HCEC 1CT (cell line): ENCODE data around the gene ZNF343.
"Not testable (repeated sequence)": the region's sequence is repeated elsewhere in the genome, so short reads cannot be mapped to it uniquely, and the experiment has no call there.

Experiments
- DNase-seq: peaks from one replicate; pipeline ENCODE4 v3.0.0-alpha.2; 2017

The ZNF343 gene

DNA sequence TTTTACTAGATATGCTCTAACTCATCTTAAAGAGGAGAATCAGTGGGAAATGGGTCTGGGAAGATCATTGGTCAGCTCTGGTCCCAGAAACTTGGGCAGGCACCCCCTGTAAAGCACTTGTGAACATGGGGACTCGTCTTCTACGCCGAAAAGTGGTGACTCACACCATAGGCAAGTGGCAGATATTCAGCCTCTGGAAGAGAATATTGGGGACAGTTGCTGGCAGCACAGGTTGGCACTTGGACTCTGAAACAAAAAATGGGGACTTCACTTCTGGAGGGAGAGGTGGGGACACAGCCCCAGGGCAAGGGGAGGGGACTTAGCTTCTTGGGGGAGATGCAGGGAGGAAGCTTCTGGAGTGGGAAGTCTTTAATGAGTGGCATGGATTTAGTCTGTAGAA, 11.9 kb upstream of the ZNF343 start:
- DNase-seq = no peak

- DNase-seq = peak; percentile 74
These were observed 10.5 kb upstream of the ZNF343 start for GRCh38 chr20:2519115-2519809.

DNA sequence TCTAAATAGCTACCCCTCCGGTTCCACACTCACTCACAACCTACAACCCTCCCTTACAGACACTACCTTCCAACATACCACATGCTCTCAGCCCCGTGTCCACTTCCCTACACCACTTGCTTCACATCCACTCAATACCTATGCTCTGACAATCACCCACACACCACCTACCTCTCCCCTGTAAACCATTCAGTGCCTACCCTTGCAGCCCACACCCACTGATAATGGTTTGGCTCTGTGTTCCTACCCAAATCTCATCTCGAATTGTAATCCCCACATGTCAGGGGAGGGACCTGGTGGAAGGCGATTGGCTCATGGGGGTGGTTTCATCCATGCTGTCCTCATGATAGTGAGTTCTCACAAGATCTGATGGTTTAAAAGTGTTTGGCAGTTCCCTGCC, 9.8 kb upstream of the ZNF343 start:
- no peak for DNase-seq

GRCh38 chr20:2518096-2518495, 9.4 kb upstream of the ZNF343 start:
- DNase-seq = no peak

GRCh38 chr20:2516399-2516798, 7.7 kb upstream of the ZNF343 start:
- DNase-seq = no peak

GRCh38 chr20:2515203-2515602, 6.5 kb upstream of the ZNF343 start:
- DNase-seq = no peak

GRCh38 chr20:2509794-2510193, 1.1 kb upstream of the ZNF343 start:
- no peak for DNase-seq

GRCh38 chr20:2509468-2509781, 710 bp upstream of the ZNF343 start:
- no peak for DNase-seq

DNA sequence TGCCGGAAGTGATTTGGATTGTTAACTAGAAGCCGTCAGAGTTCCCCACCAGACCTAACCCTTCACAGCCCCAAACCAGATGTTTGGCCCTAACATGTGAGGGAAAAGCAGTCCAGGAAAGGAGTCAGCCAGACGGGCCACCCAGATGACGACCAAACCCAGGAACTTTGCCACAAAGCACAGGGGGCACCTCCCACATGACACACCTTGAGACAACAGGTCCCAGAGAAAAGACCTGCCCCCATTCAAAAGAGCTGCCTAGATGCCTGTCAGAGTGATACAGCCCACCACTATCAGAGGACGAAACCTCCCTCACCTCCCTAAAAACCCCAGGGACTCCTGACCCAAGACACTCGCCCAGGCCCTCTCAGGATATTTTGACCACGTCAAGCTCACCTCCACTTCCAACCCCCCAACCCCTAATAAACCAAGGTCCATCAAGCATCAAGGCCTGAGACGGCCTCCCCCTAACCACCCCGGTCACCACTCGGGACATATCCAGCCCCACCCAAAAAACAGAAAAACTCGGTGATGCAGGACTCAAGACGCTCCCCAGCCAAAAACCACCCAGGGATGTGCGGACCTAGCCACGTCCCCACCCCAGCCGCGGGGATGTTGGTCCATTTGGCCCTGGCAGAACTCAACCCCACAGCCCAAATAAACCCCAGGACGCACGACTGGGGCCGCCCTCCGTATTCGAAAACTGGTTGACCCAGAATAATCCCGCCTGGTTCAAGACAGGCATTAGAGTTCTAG, 662 bp downstream of the ZNF343 start:
- peak; percentile 21 for DNase-seq

DNA sequence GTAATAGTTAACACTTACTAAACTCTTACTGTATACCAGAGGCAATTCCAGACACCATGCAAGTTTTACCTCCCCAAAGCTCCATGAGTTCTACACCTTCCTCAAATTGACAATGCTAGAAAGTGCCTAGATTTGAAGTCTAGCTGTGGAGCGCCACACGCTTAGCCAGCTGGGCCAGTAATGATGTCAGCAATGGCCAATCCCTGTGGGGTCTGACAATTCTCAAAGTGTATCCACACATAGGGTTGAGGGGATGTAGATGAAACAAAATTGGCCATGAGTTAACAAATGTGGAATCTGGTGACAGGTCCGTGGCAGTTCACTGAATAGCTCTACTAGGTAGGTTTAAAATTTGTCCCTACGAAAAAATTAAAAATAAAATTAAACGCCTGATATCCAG, 1.3 kb downstream of the ZNF343 start:
- no peak for DNase-seq

DNA sequence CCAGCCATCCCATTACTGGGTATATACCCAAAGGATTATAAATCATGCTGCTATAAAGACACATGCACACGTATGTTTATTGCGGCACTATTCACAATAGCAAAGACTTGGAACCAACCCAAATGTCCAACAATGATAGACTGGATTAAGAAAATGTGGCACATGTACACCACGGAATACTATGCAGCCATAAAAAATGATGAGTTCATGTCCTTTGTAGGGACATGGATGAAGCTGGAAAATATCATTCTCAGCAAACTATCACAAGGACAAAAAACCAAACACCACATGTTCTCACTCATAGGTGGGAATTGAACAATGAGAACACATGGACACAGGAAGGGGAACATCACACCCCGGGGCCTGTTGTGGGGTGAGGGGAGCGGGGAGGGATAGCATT, 2.3 kb downstream of the ZNF343 start:
- not testable (repeated sequence) for DNase-seq

GRCh38 chr20:2504803-2505202, 3.9 kb downstream of the ZNF343 start:
- not testable (repeated sequence) for DNase-seq

GRCh38 chr20:2502808-2503384, 5.8 kb downstream of the ZNF343 start:
- DNase-seq = not testable (repeated sequence)

- no peak for DNase-seq
These were observed 23.1 kb downstream of the ZNF343 start for GRCh38 chr20:2485661-2486060.

GRCh38 chr20:2485080-2485479, 23.6 kb downstream of the ZNF343 start:
- no peak for DNase-seq

GRCh38 chr20:2483504-2483903, 25.2 kb downstream of the ZNF343 start:
- no peak for DNase-seq

DNA sequence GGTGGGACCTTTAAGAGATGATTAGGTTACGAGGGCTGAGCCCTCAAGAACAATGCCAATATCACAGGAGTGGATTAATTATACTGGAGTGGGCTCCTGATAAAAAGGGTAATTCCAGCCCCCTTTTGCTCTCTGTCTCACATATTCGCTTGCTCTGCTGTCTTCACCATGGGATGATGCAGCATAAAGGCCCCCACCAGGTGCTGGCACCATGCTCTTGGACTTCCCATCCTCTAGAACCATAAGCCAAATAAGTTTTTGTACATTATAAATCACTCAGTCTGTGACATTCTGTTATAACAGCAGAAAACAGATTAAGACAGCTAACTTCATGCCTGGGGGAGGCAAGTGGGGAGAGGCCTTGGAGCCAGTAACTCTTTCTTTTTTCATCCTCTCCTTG, 28.3 kb downstream of the ZNF343 start:
- DNase-seq = no peak

- no peak for DNase-seq
These were observed 31.7 kb downstream of the ZNF343 start for GRCh38 chr20:2476742-2477615.

DNA sequence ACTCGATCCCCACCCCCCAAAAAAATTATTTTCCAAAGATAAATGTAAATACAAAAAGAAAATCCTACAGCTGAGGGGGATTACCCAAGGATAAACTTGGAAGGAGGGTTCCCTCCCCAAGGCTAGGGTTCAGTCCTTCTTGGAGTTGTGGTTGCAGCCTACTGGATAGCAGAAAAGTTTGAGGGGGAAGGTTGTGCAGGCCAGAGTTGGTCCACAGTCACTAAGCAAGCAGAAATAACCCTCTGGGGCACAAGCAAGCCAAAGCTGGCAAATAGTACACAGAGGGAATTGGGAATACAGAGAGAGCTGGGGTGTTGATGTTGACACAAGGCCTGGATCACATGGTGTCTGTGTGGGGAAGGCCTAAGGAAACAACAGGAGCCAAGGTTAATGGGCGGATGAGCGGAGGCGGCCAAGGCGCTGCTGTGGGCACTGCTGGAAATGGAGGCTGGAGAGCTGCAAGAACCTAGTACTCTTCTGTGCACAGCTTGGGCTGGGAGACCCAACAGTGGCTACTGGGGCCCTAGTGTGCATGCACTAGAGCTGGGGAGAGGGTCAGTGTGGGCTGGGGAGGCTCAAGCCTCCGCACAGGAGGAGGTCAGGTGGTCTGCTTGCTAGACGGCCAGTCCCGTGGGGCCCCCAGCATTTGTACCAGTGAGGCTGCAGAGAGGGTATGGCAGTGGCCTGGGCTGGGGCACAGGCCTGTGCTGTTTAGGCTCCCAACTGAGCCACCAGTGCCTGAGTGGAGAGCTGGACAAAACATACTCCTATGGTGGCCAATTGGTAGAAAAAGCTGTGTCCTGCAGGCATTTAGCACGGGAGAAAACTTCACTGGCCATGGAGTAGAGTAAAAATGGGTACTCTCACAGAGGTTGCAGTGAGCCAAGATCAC, 32.6 kb downstream of the ZNF343 start:
- DNase-seq = no peak

DNA sequence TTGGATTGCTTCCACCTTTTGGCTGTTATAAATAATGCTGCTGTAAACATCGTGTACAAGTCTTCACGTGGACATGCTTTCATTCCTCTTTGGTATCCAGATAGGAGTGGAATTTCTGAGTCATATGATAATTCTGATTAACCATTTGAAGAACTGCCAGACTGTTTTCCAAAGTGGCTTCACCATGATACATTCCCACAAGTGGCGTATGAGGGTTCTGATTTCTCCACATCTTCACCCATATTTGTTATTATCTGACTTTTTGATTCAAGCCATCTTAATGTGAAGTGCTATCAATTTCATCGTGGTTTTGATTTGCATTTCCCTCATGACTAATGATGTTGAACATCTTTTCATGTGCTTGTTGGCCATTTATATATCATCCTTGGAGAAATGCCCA, 35.2 kb downstream of the ZNF343 start:
- DNase-seq = peak; percentile 91

DNA sequence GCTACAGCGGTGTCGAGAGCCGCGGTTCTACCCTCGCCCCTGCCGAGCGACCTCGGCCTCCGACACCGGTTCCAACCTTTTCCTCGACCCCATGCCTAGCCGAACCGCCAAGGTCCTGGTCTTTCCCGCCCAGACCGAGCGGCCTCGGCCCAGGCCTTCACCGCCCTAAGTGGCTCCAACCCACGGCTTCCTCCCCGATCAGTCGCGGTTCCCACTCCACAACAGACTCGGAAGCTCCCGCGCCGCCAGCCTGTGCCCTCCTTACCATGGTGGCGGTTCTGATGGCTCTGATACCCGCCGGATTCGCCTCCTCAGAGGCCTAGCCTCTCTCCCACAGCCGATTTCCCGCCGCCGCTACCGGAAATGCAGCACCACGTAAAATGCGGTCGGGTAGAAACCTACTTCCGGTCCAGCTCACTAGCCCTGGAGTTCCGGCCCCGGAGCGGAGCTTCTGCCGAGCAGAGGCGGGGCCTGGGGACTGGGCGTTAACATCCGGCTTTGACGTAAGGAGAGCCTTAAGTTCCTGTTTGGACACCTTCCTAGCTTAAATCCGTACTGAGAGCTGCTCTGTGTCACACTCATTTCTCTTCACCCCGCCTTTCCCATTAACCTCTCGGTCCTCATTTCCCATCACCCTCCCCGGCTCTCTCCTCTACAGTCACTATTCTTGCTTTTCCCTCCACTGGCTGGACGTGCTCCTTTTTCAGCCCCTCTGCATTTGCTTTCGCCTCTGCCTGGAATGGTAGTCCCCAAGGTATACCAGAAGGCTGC, 38.1 kb downstream of the ZNF343 start, which contains the start of gene SNRPB:
Gene SNRPB (minus strand): TSS at position 367 of the 771 bp plus-strand sequence. CDS start 99 bp downstream, at position 268.
- DNase-seq = peak; percentile 100
